RWPE1 (cell line): ENCODE data around the gene RAB3GAP1.

ENCODE experiments used
- CTCF ChIA-PET: fragments of 350-600 bp; sonication (Branson Sonifier 250); formaldehyde crosslinking; extraction: SDS; loops from one replicate; lab custom pipeline; 2021; lab: Yijun Ruan, JAX
- POLR2A ChIA-PET: fragments of 400-600 bp; formaldehyde crosslinking; extraction: SDS; loops from one replicate; lab custom pipeline; 2020; ENCODE audit warnings: antibody characterized with exemption; ENCODE audit not compliant: low non-redundant PET; lab: Yijun Ruan, JAX
- DNase-seq: peaks from one replicate; pipeline ENCODE4 v3.0.0; 2012; ENCODE audit warnings: low spot score
- H3K27ac ChIP-seq: fragments of 450-650 bp; 2 replicates; pipeline ENCODE4 v1.5.1; 2017
- CTCF ChIP-seq: fragments of 450-650 bp; conservative IDR thresholded peaks from 2 replicates; pipeline ENCODE4 v1.5.1; 2017; ENCODE audit warnings: low read depth, mild to moderate bottlenecking

The RAB3GAP1 gene

GRCh38 chr2:135182190-135182589 is 130.1 kb downstream of the RAB3GAP1 start:
- CTCF ChIA-PET: no interaction called here
- no peak for TF ChIP-seq CTCF
- no peak for DNase-seq
- H3K27ac ChIP-seq: no peak overlapping the region
- POLR2A ChIA-PET: interaction anchor here (0.6 kb wide), 1 partner anchor 524 kb away, joined by 3 read pairs; no protein-coding TSS in a partner anchor

GRCh38 chr2:135182601-135183000 is 130.5 kb downstream of the RAB3GAP1 start:
- ChIA-PET POLR2A (no interaction called here), CTCF (no interaction called here)
- no peak for TF ChIP-seq CTCF
- no peak overlapping the region for H3K27ac ChIP-seq
- DNase-seq: no peak

- DNase-seq: no peak
- POLR2A ChIA-PET: no interaction called here
- no peak overlapping the region for H3K27ac ChIP-seq
- CTCF ChIA-PET: interaction anchor here (0.8 kb wide), 1 partner anchor 10 kb away, joined by 3 read pairs; no protein-coding TSS in a partner anchor
- no peak for TF ChIP-seq CTCF
Measured at GRCh38 chr2:135183822-135184221, 131.7 kb downstream of the RAB3GAP1 start.

- no peak overlapping the region for H3K27ac ChIP-seq
- ChIA-PET POLR2A (no interaction called here), CTCF (no interaction called here)
- TF ChIP-seq CTCF: no peak
- DNase-seq: no peak
Measured at GRCh38 chr2:135186054-135186453, 134.0 kb downstream of the RAB3GAP1 start.

GRCh38 chr2:135187270-135187669 is 135.2 kb downstream of the RAB3GAP1 start:
- ChIA-PET CTCF (no interaction called here), POLR2A (no interaction called here)
- no peak for TF ChIP-seq CTCF
- no peak overlapping the region for H3K27ac ChIP-seq
- no peak for DNase-seq

- CTCF ChIA-PET: no interaction called here
- POLR2A ChIA-PET: no interaction called here
- TF ChIP-seq CTCF: no peak
- H3K27ac ChIP-seq: no peak overlapping the region
- no peak for DNase-seq
Measured at GRCh38 chr2:135189148-135189547, 137.1 kb downstream of the RAB3GAP1 start.
